ENCODE results near the gene JAZF1.
"Not testable (repeated sequence)": the region's sequence is repeated elsewhere in the genome, so short reads cannot be mapped to it uniquely, and the experiment has no call there.

The JAZF1 gene

GRCh38 chr7:27895551-27895950 lies 285.0 kb downstream of the JAZF1 start:
- no peak for DNase-seq

DNA sequence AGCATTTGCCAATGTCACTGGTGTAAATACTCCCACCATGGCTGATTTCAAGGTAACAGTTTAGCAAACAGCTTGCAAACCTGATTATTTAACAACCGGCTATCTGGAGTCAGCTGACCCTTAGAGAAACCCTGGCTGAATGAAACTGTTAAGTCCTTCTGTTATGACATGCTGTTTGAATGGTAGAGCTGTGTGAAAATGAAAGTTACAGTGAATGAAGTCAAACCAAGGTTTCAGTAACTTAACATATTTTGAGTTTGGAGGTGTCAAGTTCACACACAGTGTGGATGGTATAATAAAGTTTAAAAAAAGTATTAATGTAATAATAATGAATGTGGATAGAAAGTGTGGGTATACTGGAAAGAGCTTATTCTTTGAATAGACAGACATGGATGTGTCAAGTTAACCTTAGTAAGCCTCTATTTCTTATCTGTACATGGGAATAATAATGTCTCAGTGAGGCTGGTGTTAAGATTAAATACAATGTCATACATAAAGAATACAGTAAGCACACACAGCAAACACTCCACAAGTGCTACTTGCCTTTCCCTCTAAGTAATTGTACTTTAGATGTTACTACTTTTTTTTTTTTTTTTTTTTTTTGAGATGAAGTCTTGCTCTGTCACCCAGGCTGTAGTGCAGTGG lies 290.3 kb downstream of the JAZF1 start:
- DNase-seq: no peak

DNA sequence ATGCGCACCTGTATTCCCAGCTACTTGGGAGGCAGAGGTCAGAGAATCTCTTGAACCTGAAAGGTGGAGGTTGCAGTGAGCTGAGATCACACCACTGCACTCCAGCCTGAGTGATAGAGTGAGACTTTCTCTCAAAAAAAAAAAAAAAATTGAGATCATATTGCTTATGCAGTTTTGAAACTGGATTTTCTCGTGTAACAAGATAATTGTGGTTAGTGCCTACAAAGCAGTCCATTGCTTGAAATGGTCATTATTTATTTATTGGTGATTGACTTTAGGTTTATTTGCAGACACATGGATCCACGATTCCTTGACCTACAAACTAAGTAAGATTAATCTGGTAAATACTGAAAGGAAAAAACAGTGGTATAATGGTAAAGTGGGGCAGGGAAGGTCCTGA lies 290.8 kb downstream of the JAZF1 start:
- DNase-seq: no peak

- DNase-seq: no peak
These were observed 291.9 kb downstream of the JAZF1 start for GRCh38 chr7:27888736-27889135.

- not testable (repeated sequence) for DNase-seq
These were observed 293.9 kb downstream of the JAZF1 start for GRCh38 chr7:27886710-27887109.

GRCh38 chr7:27885652-27886051 lies 294.9 kb downstream of the JAZF1 start:
- no peak for DNase-seq

GRCh38 chr7:27883696-27884095 lies 296.9 kb downstream of the JAZF1 start:
- no peak for DNase-seq

DNA sequence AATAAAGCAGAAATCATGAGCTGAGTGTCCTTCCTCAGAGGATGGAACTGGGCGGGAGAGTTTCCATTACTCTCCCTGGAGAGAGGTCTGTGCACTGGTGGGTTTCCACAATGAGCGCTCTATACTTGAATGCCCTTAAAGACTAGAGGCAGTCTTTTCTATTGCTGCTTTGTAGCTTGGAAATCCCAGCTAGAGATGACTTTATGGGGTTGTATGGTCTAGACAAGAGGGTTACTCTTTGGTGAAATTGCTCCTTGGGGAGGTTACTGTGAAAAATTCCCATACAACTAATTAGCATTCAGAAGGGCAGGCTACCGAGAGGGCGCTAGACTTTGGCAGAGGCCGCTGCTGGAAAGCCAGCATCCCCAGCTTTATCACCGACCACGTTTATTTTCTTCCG lies 303.8 kb downstream of the JAZF1 start:
- no peak for DNase-seq

DNA sequence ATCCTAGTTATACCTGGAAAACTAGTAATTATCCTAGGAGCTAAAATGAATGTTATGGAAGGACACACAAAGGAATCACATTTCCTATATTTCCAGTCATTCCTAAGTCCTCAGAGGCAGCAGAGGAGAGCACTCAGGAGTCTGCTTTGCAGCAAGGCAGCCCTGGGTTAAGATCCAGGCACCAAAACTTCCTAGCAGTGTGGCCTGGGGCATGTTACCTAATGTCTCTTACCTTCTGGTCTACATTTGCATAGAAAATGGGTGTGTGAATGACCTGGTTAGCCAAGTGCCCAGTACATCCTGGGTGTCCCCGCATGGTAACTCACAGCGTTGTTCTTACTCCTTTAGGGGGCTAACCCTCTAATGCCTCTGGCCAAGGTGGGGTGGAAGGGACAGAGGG lies 304.8 kb downstream of the JAZF1 start:
- no peak for DNase-seq

DNA sequence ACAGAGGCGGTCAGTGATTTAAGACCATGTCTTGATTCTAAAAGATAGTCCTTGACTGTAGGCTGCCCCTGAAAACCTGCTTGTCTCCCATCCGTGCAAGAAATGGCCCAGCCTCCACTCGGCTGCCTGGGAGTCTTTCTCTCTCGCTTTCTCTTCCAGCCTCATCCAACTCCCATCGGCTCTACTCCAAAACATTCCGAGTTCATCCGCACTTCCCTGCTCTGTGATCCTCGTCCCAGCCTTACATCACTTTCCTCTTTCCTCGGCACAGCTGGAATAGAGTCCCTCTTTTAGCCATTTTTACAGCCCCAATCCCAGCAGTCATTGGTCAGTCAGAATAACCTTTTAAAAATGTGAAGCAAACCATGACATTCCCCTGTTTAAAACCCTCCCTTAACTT lies 305.5 kb downstream of the JAZF1 start:
- no peak for DNase-seq

GRCh38 chr7:27873981-27874957 lies 306.3 kb downstream of the JAZF1 start:
- no peak for DNase-seq

- DNase-seq: no peak
These were observed 308.0 kb downstream of the JAZF1 start for GRCh38 chr7:27872356-27873275.

GRCh38 chr7:27871866-27872265 lies 308.7 kb downstream of the JAZF1 start:
- DNase-seq: no peak

GRCh38 chr7:27871086-27871485 lies 309.5 kb downstream of the JAZF1 start:
- no peak for DNase-seq

GRCh38 chr7:27870595-27870994 lies 310.0 kb downstream of the JAZF1 start:
- DNase-seq: no peak

- DNase-seq: no peak
These were observed 311.5 kb downstream of the JAZF1 start for GRCh38 chr7:27869056-27869455.

- no peak for DNase-seq
These were observed 312.5 kb downstream of the JAZF1 start for GRCh38 chr7:27868131-27868550.

DNA sequence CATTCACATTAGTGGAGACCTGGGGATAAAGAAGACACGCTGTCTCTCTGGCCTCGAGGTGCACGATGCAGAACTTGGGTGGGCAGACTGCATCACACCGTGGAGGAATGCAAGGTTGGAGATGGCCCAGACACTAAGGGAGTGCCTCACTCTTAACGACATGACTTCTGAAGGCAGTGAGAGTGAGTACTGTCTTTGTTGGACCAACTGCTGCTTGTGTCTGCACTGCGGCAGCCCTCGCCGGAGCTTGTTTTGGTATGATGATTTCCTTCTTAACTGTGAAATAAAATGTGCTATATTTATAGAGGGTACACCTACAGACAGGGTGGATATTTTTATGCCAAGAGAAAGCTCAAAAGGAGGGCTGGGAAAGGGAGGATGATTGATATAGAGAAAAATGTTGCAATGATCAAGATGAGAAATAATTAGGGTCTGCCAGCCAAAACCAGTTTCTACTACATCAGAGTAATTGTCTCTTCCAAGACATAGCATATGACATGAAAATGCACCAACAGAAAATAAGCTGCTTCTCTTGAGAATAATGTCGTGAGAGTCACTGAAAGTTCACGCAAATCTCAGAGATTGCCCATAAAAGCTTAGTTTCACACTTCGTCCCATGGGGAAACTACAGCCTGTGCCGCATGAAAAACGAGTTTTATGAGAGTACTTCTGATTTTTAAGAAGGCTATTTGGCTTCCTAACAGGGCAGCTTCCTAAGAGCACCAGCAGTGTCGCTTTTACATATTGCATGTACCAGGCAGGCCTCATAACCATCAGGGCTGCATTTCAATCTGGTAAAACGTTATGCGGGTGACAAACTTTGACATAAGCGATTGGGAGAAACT lies 313.5 kb downstream of the JAZF1 start:
- no peak for DNase-seq

- DNase-seq: no peak
These were observed 314.3 kb downstream of the JAZF1 start for GRCh38 chr7:27866256-27866655.

DNA sequence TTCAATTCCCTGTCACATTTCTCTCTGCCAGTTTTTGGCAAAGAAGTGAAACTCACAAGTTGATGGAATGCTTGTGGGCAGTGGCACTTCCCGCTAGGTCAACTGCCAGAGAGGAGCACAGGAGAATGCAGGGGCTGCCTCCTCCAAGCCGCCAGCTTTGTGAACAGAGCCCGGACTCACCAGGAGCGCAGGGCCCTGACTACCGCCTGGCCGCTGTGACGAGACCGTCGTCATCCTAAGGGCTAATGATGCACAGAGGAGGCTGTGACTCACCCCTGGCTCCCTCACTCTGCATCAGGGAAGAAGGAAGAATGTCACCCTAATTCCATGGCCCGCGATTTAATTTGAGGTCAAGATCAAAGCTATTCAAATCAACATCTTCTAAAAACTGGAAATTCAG lies 316.7 kb downstream of the JAZF1 start:
- DNase-seq: no peak

GRCh38 chr7:27861747-27862146 lies 318.8 kb downstream of the JAZF1 start:
- DNase-seq: no peak

DNA sequence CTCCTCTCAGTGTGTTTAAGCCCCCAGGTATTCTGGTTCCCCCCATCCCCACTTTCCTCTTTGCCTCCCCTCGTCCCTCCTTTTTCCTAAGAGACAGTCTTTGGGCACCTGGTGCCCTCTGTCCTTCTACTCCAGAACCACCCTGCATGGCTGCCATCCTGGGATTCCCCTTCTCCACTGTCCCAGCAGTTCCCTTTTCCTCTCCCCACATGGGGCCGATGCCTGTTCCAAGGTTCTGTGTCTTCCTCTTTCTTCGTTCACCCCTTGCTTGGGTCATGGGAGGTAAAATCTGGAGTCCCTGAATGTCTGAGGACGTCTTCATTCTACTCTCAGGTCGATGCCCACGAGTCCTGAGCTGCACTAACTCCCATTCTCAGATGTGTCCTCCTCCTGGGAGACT lies 319.8 kb downstream of the JAZF1 start:
- no peak for DNase-seq
